ENCODE data around the gene KIF18B.

- TF ChIP-seq USF1 (IDR thresholded peaks at IDR 0.05) (no peak), TEAD4 (IDR thresholded peaks at IDR 0.05) (no peak), CEBPB (IDR thresholded peaks at IDR 0.05) (no peak), FOXM1 (IDR thresholded peaks at IDR 0.05; ENCODE audit: borderline replicate concordance, low read depth) (no peak), MAX (IDR thresholded peaks at IDR 0.05) (no peak), EP300 (IDR thresholded peaks at IDR 0.05; ENCODE audit: borderline replicate concordance) (no peak), YY1 (IDR thresholded peaks at IDR 0.05; ENCODE audit: low read depth) (no peak)
Observed at GRCh38 chr17:44875761-44876160, 71.8 kb downstream of the KIF18B start.

All from Ishikawa (cell line).